Measurements from ENCODE around the gene DHX40. TPM values are rescaled to one million over a fixed set of nuclear protein-coding genes. Genes with fewer than 3 reads are reported as not detected.

DHX40 gene
- total RNA-seq, 4 donors from 2014 or later, result 21.6 to 51.7 (median 32.6) TPM

DNA sequence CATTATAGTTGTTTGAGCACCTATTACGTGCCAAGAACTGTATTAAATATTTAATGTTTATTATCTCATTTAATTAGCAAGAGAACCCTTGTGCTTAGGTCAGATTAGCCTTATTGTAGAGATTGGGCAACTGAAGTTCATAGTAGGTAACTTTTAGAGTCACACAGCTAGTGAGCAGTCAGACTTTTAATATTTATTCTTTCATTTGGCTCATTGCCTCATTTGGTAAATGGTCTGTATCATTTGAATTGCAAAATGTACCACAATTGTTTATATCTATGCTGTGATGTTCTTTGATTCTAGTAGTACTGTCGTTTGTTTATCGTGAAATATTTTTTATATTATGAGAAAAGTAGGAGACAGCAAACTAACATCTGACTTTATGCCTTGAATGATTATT is 61.9 kb downstream of the DHX40 start:
- TF ChIP-seq, protein P1, sequence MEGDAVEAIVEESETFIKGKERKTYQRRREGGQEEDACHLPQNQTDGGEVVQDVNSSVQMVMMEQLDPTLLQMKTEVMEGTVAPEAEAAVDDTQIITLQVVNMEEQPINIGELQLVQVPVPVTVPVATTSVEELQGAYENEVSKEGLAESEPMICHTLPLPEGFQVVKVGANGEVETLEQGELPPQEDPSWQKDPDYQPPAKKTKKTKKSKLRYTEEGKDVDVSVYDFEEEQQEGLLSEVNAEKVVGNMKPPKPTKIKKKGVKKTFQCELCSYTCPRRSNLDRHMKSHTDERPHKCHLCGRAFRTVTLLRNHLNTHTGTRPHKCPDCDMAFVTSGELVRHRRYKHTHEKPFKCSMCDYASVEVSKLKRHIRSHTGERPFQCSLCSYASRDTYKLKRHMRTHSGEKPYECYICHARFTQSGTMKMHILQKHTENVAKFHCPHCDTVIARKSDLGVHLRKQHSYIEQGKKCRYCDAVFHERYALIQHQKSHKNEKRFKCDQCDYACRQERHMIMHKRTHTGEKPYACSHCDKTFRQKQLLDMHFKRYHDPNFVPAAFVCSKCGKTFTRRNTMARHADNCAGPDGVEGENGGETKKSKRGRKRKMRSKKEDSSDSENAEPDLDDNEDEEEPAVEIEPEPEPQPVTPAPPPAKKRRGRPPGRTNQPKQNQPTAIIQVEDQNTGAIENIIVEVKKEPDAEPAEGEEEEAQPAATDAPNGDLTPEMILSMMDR (IDR thresholded peaks at IDR 0.05), result no peak
- ATAC-seq (ENCODE audit: low FRiP score) (no peak), DNase-seq (ENCODE audit: low spot score) (no peak)

DNA sequence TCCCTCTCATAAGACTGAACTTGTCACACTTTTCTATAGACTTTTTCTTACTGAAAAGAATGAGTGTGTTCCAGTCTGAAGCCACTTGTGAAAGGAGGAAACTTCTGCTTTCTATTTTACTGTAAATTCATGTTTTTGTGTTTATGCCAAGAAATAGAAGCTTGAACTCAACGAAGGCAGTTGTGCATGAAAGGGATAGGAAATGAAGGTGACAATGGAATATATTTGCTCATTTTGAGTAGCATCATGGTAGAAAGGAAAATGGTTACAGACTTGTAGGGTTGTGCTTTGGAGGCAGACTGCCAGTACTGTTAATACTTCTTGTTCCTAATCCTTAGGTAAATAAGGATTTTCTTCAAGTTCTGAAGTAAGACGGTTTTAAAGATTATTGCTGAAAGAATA is 62.4 kb downstream of the DHX40 start:
- ATAC-seq (ENCODE audit: low FRiP score), result no peak
- TF ChIP-seq, protein P1 (IDR thresholded peaks at IDR 0.05), result no peak

DNA sequence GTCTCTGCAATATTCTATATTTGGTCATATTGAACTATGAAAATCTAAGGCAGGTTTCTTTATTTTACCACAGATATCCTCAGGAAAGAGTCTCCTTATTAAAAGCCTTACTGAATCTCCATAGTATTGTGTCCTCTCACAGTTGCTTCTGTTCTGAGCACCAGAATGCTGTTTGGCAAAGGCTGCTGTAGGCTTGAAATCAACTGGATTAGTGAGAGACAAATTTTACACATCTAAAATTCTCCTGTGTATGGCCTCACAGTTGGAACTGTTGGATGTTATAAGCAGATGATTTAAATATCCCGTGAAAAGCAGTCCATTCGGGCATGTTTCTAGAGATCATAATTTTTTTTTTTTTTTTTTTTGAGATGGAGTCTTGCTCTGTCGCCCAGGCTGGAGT is 63.8 kb downstream of the DHX40 start:
- TF ChIP-seq, protein P1 (IDR thresholded peaks at IDR 0.05), result no peak
- no peak for ATAC-seq (ENCODE audit: low FRiP score)

More for the DNA sequence above, 62.4 kb downstream of the DHX40 start:
- DNase-seq (ENCODE audit: low spot score), result no peak

DNA sequence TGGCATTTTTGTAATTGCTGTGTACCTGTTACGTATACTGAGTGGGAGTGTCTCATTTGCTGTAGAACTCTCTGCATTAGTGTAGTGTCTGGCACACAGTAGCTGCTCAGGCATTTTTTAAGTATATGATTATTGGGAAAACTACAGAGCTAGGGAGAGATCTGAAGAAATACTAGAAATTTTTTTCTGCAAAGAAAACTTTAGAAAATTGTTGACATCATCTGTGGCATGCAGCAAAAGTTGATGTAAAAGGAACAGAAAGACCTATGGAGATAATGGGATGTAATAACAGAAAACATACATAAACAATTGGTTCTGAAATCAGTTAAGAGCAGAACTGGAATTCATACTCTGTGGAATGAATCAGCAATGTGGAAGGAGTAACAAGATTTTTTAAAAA is 65.9 kb downstream of the DHX40 start:
- ATAC-seq (ENCODE audit: low FRiP score) (no peak), DNase-seq (ENCODE audit: low spot score) (no peak)

More for the DNA sequence above, 63.8 kb downstream of the DHX40 start:
- no peak for DNase-seq (ENCODE audit: low spot score)

DNA sequence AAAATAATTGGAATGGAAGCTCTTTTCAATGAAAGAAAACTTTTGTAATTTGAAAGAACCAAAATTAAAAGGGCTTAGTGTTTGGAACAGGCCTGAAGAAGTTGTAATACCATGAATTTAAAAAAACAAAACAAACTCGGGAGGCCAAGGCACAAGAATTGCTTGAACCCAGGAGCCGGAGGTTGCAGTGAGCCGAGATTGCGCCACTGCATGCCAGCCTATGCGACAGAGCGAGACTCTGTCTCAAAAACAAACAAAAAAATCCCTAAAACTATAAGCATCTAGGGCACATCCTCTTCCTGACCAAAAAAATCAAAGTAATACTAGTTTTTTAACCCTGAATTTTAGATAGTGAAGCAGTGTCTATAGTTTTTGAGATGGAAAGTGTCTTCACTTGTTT is 67.0 kb downstream of the DHX40 start:
- TF ChIP-seq, protein P1 (IDR thresholded peaks at IDR 0.05), result no peak
- no peak for DNase-seq (ENCODE audit: low spot score)
- ATAC-seq (ENCODE audit: low FRiP score), result no peak

More for the DNA sequence above, 65.9 kb downstream of the DHX40 start:
- TF ChIP-seq, protein P1 (IDR thresholded peaks at IDR 0.05), result no peak

DNA sequence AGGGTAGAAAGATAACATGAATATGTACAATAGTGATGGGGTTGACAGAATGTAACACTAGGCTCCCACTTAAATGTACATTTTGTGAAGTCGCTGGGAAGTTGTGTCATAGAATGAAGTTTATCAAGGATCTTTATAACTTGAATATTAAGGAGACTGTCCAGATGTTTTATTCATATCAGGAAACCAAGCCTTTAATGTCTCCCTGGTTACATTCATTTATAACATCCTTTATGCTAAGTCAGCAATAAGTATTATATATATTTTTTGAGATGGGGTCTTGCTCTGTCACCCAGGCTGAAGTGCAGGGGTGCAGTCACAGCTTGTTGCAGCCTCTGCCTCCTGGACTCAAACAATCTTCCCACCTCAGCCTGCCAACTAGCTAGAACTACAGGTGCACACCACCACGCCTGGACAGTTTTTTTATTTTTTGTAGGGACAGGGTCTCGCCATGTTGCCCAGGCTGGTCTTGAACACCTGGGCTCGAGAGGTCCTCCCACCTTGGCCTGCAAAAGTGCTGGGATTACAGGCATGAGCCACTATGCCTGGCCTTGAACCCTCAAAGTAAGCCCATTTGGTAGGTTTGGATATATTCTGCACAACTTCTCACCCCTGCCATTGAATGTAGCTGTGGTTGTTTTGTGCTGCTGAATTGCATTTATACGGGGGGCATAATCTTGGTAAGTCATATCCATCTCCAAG is 68.4 kb downstream of the DHX40 start:
- ATAC-seq (ENCODE audit: low FRiP score) (no peak), DNase-seq (ENCODE audit: low spot score) (no peak)
- TF ChIP-seq, protein P1 (IDR thresholded peaks at IDR 0.05), result no peak
